IPS-20b (cell line): ENCODE results near the gene ARHGEF7.

Experiments used
- H3K27ac ChIP-seq: one replicate; pipeline ENCODE4 v1.5.1; 2013; ENCODE audit warnings: low read length
- H3K27me3 ChIP-seq: 2 replicates; pipeline ENCODE4 v1.6.1; 2013; ENCODE audit warnings: mild to moderate bottlenecking, low read length, inconsistent platforms; ENCODE audit not compliant: insufficient read depth
- H3K36me3 ChIP-seq: 2 replicates; pipeline ENCODE4 v1.6.1; 2013; ENCODE audit warnings: low read depth, mild to moderate bottlenecking, inconsistent platforms, low read length, moderate library complexity; ENCODE audit not compliant: insufficient read depth
- H3K4me1 ChIP-seq: 2 replicates; pipeline ENCODE4 v1.6.1; 2013; ENCODE audit warnings: mild to moderate bottlenecking, control low read depth, inconsistent platforms, low read length, moderate library complexity; ENCODE audit not compliant: insufficient read depth
- H3K4me3 ChIP-seq: 2 replicates; pipeline ENCODE4 v1.5.1; 2013; ENCODE audit warnings: mild to moderate bottlenecking, low read length, inconsistent platforms
- H3K9ac ChIP-seq: 2 replicates; pipeline ENCODE4 v1.6.1; 2013; ENCODE audit warnings: low read depth, mild to moderate bottlenecking, inconsistent platforms, low read length, moderate library complexity
- H3K9me3 ChIP-seq: 2 replicates; pipeline ENCODE4 v1.6.1; 2013; ENCODE audit warnings: mild to moderate bottlenecking, low read depth, low read length, inconsistent platforms; ENCODE audit not compliant: insufficient read depth

Gene ARHGEF7

GRCh38 chr13:111344471-111345191 lies 229.5 kb downstream of the ARHGEF7 start:
- no peaks in the 10 kb centered on the region for H3K27me3 ChIP-seq
- H3K9ac ChIP-seq = no peak overlapping the region
- H3K27ac ChIP-seq = no peak overlapping the region

GRCh38 chr13:111345682-111346081 lies 230.6 kb downstream of the ARHGEF7 start:
- Histone ChIP-seq H3K4me1 (0 out of 2 replicates have a peak, but pooled peaks cover 3% of the 10 kb centered on the region), H3K27ac (no peak overlapping the region), H3K36me3 (no peaks in the 10 kb centered on the region), H3K4me3 (no peak overlapping the region), H3K27me3 (no peaks in the 10 kb centered on the region), H3K9ac (no peak overlapping the region), H3K9me3 (no peaks in the 10 kb centered on the region)

More at GRCh38 chr13:111344471-111345191, 229.5 kb downstream of the ARHGEF7 start:
- no peaks in the 10 kb centered on the region for H3K36me3 ChIP-seq
- no peaks in the 10 kb centered on the region for H3K9me3 ChIP-seq
- no peak overlapping the region for H3K4me3 ChIP-seq
- H3K4me1 ChIP-seq = 0 out of 2 replicates have a peak, but pooled peaks cover 3% of the 10 kb centered on the region

DNA sequence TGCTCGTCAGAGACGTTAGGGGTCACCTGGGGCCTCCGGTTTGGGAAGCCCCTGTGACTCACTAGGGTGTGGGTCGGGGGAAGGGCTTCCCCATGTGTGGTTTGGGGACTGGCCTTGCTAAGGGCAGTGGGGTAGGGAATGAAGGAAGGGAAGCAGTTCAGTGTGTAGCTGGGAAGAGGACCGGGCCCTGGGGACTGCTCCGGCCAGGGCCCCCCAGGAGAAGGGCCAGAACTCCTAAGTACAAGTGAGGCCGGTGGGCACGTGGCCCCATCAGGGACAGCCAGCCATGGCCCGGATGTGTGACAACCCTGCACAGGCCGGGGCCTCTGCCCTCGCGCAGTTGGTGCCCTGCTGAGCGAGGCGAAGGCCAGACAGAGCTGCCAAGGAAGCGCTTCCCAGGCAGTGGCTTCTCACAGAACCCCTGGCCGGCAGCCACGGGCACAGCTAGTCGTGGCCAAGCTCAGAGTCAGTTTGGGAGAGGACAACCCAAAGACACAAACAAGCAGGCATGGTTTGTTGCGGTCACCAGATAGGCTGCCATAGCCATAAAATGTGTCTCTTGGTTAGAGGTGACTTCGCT lies 231.1 kb downstream of the ARHGEF7 start:
- Histone ChIP-seq H3K4me1 (0 out of 2 replicates have a peak, but pooled peaks cover 3% of the 10 kb centered on the region), H3K9ac (no peak overlapping the region), H3K27me3 (no peaks in the 10 kb centered on the region), H3K4me3 (no peak overlapping the region), H3K36me3 (no peaks in the 10 kb centered on the region), H3K9me3 (no peaks in the 10 kb centered on the region), H3K27ac (no peak overlapping the region)

GRCh38 chr13:111347438-111347837 lies 232.3 kb downstream of the ARHGEF7 start:
- Histone ChIP-seq H3K4me1 (0 out of 2 replicates have a peak, but pooled peaks cover 3% of the 10 kb centered on the region), H3K9ac (no peak overlapping the region), H3K27ac (no peak overlapping the region), H3K9me3 (no peaks in the 10 kb centered on the region), H3K36me3 (no peaks in the 10 kb centered on the region), H3K4me3 (no peak overlapping the region), H3K27me3 (no peaks in the 10 kb centered on the region)

DNA sequence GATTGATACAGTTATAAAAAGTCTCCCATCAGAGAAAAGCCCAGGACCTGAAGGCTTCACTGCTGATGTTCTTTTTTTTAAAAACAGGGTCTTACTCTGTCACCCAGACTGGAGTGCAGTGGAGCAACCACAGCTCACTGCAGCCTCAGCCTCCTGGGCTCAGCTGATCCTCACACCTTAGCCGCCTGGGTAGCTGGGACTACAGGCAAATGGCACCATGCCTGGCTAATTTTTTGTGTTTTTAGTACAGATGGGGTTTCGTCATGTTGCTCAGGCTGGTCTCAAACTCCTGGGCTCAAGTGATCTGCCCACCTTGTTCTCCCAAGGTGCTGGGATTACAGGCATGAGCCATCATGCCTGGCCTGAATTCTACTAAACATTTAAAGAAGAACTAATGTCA lies 238.4 kb downstream of the ARHGEF7 start:
- H3K9ac ChIP-seq = no peak overlapping the region
- H3K27me3 ChIP-seq = no peaks in the 10 kb centered on the region
- no peaks in the 10 kb centered on the region for H3K36me3 ChIP-seq
- H3K27ac ChIP-seq = no peak overlapping the region
- H3K4me3 ChIP-seq = no peak overlapping the region
- no peaks in the 10 kb centered on the region for H3K4me1 ChIP-seq
- no peaks in the 10 kb centered on the region for H3K9me3 ChIP-seq

- no peak overlapping the region for H3K27ac ChIP-seq
- no peaks in the 10 kb centered on the region for H3K9me3 ChIP-seq
- H3K27me3 ChIP-seq = no peaks in the 10 kb centered on the region
- H3K4me1 ChIP-seq = no peaks in the 10 kb centered on the region; the same call in 1 of the 2 replicates
- no peaks in the 10 kb centered on the region for H3K36me3 ChIP-seq
- no peak overlapping the region for H3K9ac ChIP-seq
- no peak overlapping the region for H3K4me3 ChIP-seq
These were observed 239.7 kb downstream of the ARHGEF7 start for GRCh38 chr13:111354789-111355188.
